Caco-2 (cell line): ENCODE results near the gene NT5DC1. TPM values are rescaled to one million over a fixed set of nuclear protein-coding genes. Genes with fewer than 3 reads are reported as not detected.

ENCODE experiments used
- BruUV-seq: library from RNA; stranded (reverse); fragments of 400-500 nt; replicated peaks from 2 replicates; lab custom pipeline; 2021; lab: Mats Ljungman, UMichigan
- CTCF ChIA-PET: fragments of 300-600 bp; sonication (Branson Sonifier 250); formaldehyde crosslinking; loops from one replicate; lab custom pipeline; 2022; ENCODE audit warnings: antibody characterized with exemption; lab: Charles Lee
- POLR2A ChIA-PET: fragments of 300-600 bp; sonication (Branson Sonifier 250); formaldehyde crosslinking; loops from one replicate; lab custom pipeline; 2022; ENCODE audit warnings: antibody characterized with exemption; lab: Charles Lee
- DNase-seq, 2 experiments: peaks; one replicate each; pipeline versions ENCODE4 v3.0.0 to v3.0.0-alpha.2; 2020 to 2022
- H3K27me3 ChIP-seq: replicated peaks from 2 replicates; pipeline ENCODE4 v1.6.0; 2011; ENCODE audit warnings: low read length; ENCODE audit not compliant: control insufficient read depth, insufficient read depth
- H3K36me3 ChIP-seq: 2 replicates; pipeline ENCODE4 v1.5.1; 2011; ENCODE audit warnings: low read length; ENCODE audit not compliant: control insufficient read depth, insufficient read depth
- H3K4me1 ChIP-seq: fragments of 250-450 bp; sonication (Bioruptor Pico); 2 replicates; pipeline ENCODE4 v1.5.1; 2020; ENCODE audit warnings: mild to moderate bottlenecking
- H3K4me3 ChIP-seq: 2 replicates; pipeline ENCODE4 v1.5.1; 2011; ENCODE audit warnings: low read depth, mild to moderate bottlenecking, control low read depth, low read length
- H3K9me3 ChIP-seq: fragments of 250-450 bp; sonication (Bioruptor Pico); 2 replicates; pipeline ENCODE4 v1.5.1; 2020; ENCODE audit warnings: mild to moderate bottlenecking, moderate library complexity
- H3K27ac Mint-ChIP-seq: one replicate; pipeline ENCODE4 v1.8.0; 2022; ENCODE audit warnings: mixed read lengths; ENCODE audit not compliant: unreplicated experiment
- H3K27me3 Mint-ChIP-seq: one replicate; pipeline ENCODE4 v1.8.0; 2022; ENCODE audit warnings: mixed read lengths; ENCODE audit not compliant: insufficient read depth, unreplicated experiment
- H3K36me3 Mint-ChIP-seq: one replicate; pipeline ENCODE4 v1.8.0; 2022; ENCODE audit warnings: mild to moderate bottlenecking, mixed read lengths; ENCODE audit not compliant: insufficient read depth, unreplicated experiment
- H3K4me1 Mint-ChIP-seq: one replicate; pipeline ENCODE4 v1.8.0; 2022; ENCODE audit warnings: low read depth, mixed read lengths; ENCODE audit not compliant: unreplicated experiment
- H3K4me3 Mint-ChIP-seq: one replicate; pipeline ENCODE4 v1.8.0; 2022; ENCODE audit warnings: mild to moderate bottlenecking, moderate library complexity, mixed read lengths; ENCODE audit not compliant: unreplicated experiment
- H3K9me3 Mint-ChIP-seq: one replicate; pipeline ENCODE4 v1.8.0; 2022; ENCODE audit warnings: mixed read lengths; ENCODE audit not compliant: unreplicated experiment
- CTCF ChIP-seq, 2 experiments: fragments of 200-600 bp in 1 of 2; IDR thresholded peaks; 1 replicate in 1 of 2; 2 replicates in 1 of 2; pipeline versions ENCODE4 v1.5.1 to v1.8.0; 2011 to 2022; ENCODE audit warnings: antibody characterized with exemption in 1 of 2, control low read depth in 1 of 2, inconsistent platforms in 1 of 2, low read depth in 1 of 2, low read length in 1 of 2, mild to moderate bottlenecking in 1 of 2, moderate library complexity in 1 of 2; ENCODE audit not compliant: insufficient read depth in 1 of 2, severe bottlenecking in 1 of 2, unreplicated experiment in 1 of 2
- intact Hi-C: fragments of 100-400 bp; cut with micrococcal nuclease; formaldehyde crosslinking; loops from one replicate; pipeline ENCODE4 v1.10.0; 2022; ENCODE audit not compliant: unreplicated experiment
- total RNA-seq: library from RNA; stranded (reverse); gene quantifications from 2 replicates; pipeline ENCODE4 v1.2.3, GENCODE V29; 2022

NT5DC1 gene
- total RNA-seq, 1 experiment from 2014 or later = 54.3 TPM

- Histone ChIP-seq H3K4me1 (peaks cover 6% of the 10 kb centered on the region; the same call in 1 of the 2 replicates), H3K9me3 (no peaks in the 10 kb centered on the region), H3K4me3 (peak overlapping the region; percentile 12; the same call in 1 of the 2 replicates), H3K36me3 (no peaks in the 10 kb centered on the region), H3K27me3 (no peaks in the 10 kb centered on the region)
- BruUV-seq = no TSS peak
- Mint-ChIP-seq H3K9me3 (no peaks in the 10 kb centered on the region), H3K4me1 (peaks cover 14% of the 10 kb centered on the region), H3K27me3 (no peaks in the 10 kb centered on the region), H3K4me3 (peak overlapping the region; percentile 81), H3K36me3 (peaks cover 12% of the 10 kb centered on the region), H3K27ac (peak overlapping the region; percentile 79)
- intact Hi-C loops = no loop called here
- DNase-seq = no peak
- ChIA-PET CTCF (no interaction called here), POLR2A (no interaction called here)
- TF ChIP-seq CTCF (IDR thresholded peaks at IDR 0.05; ENCODE audit: insufficient read depth in 1 of 2, low read depth in 1 of 2, low read length in 1 of 2, severe bottlenecking in 1 of 2, unreplicated experiment in 1 of 2) = no peak
Measured at GRCh38 chr6:116057766-116058165, 42.9 kb upstream of the NT5DC1 start.

- Mint-ChIP-seq H3K4me1 (peaks cover 14% of the 10 kb centered on the region), H3K27ac (peak overlapping the region; percentile 95), H3K27me3 (no peaks in the 10 kb centered on the region), H3K4me3 (peak overlapping the region; percentile 81), H3K9me3 (no peaks in the 10 kb centered on the region), H3K36me3 (peaks cover 12% of the 10 kb centered on the region)
- DNase-seq = peak; percentile 50 to 52
- TF ChIP-seq CTCF (IDR thresholded peaks at IDR 0.05; ENCODE audit: insufficient read depth in 1 of 2, low read depth in 1 of 2, low read length in 1 of 2, severe bottlenecking in 1 of 2, unreplicated experiment in 1 of 2) = no peak
- peak overlapping the region; percentile 63 for H3K4me3 ChIP-seq
- BruUV-seq = TSS peak; percentile 60
- no peaks in the 10 kb centered on the region for H3K36me3 ChIP-seq
- peaks cover 6% of the 10 kb centered on the region; the same call in 1 of the 2 replicates for H3K4me1 ChIP-seq
- ChIA-PET POLR2A (interaction anchor here (0.6 to 2.4 kb wide), 3 partner anchors 14 to 41 kb away, joined by 4 to 19 read pairs (median 4); partner anchors contain the start of gene NT5DC1), CTCF (interaction anchor here (0.6 to 1.7 kb wide), 11 partner anchors 13 to 209 kb away, joined by 3 to 28 read pairs (median 4); partner anchors contain the start of gene NT5DC1)
- no peaks in the 10 kb centered on the region for H3K27me3 ChIP-seq
- H3K9me3 ChIP-seq = no peaks in the 10 kb centered on the region
- intact Hi-C loops = loop anchor here (1.0 kb wide), 2 partner anchors 40 to 49 kb away; partner anchors contain the start of gene NT5DC1
Measured at GRCh38 chr6:116059713-116060571, 40.7 kb upstream of the NT5DC1 start.

GRCh38 chr6:116060572-116061283 is 39.9 kb upstream of the NT5DC1 start, which contains the start of gene FRK:
Gene FRK (minus strand): TSS chr6:116060891. CDS start chr6:116060311, 580 bp downstream.
- Mint-ChIP-seq H3K9me3 (no peaks in the 10 kb centered on the region), H3K27ac (peak within 1 kb of the TSS; percentile 95), H3K4me3 (peak within 1 kb of the TSS; percentile 81), H3K27me3 (no peaks in the 10 kb centered on the region), H3K4me1 (peaks cover 14% of the 10 kb centered on the region), H3K36me3 (peaks cover 12% of the 10 kb centered on the region)
- H3K4me1 ChIP-seq = peaks cover 6% of the 10 kb centered on the region; the same call in 1 of the 2 replicates
- no TSS peak for BruUV-seq
- H3K9me3 ChIP-seq = no peaks in the 10 kb centered on the region
- intact Hi-C loops = loop anchor here (1.0 kb wide), 2 partner anchors 40 to 49 kb away; partner anchors contain the start of gene NT5DC1
- DNase-seq = peak; percentile 77 to 81
- H3K27me3 ChIP-seq = no peaks in the 10 kb centered on the region
- peak; percentile 14 to 40 for TF ChIP-seq CTCF (IDR thresholded peaks at IDR 0.05; ENCODE audit: insufficient read depth in 1 of 2, low read depth in 1 of 2, low read length in 1 of 2, severe bottlenecking in 1 of 2, unreplicated experiment in 1 of 2)
- POLR2A ChIA-PET = interaction anchor here (0.6 to 2.4 kb wide), 5 partner anchors 13 to 42 kb away, joined by 3 to 19 read pairs (median 4); partner anchors contain the start of gene NT5DC1
- peak within 1 kb of the TSS; percentile 63 for H3K4me3 ChIP-seq
- CTCF ChIA-PET = interaction anchor here (0.6 to 1.7 kb wide), 12 partner anchors 13 to 208 kb away, joined by 3 to 28 read pairs (median 4); partner anchors contain the start of gene NT5DC1
- H3K36me3 ChIP-seq = no peaks in the 10 kb centered on the region
